RPMI7951 (cell line): Measurements from ENCODE around the gene CLRN3. TPM values are rescaled to one million over a fixed set of nuclear protein-coding genes. Genes with fewer than 3 reads are reported as not detected.

Experiments used
- DNase-seq: peaks from one replicate; pipeline ENCODE4 v3.0.0-alpha.2; 2012; ENCODE audit warnings: low read depth
- total RNA-seq: library from RNA; depleted of rRNA; stranded (reverse); fragments of >200 nt; shearing (Covaris generic); gene quantifications from 2 replicates; pipeline ENCODE4 v1.2.3, GENCODE V29; 2014; rRNA removed

Gene CLRN3
- total RNA-seq, 1 experiment from 2014 or later = not detected

- no peak for DNase-seq
These were observed 44.5 kb downstream of the CLRN3 start for GRCh38 chr10:127848226-127848625.

DNA sequence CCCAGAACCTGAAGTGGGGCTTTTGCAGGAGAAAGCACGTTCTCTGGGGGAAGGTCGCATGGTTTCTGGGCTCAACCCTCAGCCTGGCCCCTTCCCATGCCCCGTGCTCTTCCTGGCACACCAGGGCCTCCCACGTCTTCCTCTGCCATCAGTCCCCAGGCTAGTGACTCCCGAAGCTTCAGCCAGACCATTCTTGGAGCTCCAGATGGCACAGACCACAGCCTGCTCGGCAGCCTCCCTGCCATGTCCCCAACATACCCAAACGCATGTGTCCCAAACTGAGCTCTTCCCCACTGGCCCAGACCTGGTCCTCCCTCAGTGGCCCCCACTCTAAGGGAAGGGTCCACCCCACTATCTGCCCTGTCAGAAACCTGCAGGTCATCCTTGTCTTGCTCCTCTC, 47.0 kb downstream of the CLRN3 start:
- no peak for DNase-seq

DNA sequence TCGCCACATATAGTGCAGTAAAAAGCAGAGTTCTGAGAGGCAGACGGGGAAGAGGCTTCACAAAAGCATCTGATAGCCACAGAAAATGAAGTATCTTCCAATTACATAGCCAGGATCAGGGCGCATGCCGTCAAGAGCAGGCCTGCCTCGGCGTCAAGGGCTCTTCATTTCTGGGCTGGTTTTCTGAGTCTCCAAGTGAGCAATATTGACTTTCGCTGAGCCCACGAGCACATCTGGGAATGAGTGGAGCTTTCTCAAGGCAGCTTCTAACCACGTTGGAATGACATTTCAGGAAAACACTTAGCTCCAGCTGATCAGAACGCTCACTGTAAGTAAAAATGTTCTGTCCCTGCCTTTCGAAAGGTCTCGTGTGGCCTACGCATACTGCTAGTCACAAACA, 51.9 kb downstream of the CLRN3 start:
- no peak for DNase-seq

- no peak for DNase-seq
These were observed 55.8 kb downstream of the CLRN3 start for GRCh38 chr10:127836966-127837365.

- DNase-seq = no peak
These were observed 56.6 kb downstream of the CLRN3 start for GRCh38 chr10:127836176-127836575.

DNA sequence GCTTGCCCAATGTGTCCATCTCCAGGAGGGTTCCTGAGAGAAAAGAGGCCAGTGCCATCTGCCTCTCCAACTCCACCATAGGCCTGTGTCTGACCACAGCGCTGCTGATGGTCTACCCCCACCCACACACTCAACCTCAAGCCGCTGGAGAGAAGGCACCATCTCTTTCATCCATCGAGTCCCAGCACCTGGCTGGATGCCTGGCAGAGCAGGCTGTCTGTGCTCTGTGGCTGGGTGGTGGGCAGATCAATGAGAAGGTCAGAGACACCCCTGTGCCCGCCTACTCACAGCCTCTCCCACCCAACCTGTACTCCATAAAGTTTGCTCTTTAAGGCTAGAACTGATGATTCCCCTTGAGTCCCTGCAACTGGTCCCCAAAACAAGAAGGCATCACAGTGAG, 58.0 kb downstream of the CLRN3 start:
- no peak for DNase-seq

DNA sequence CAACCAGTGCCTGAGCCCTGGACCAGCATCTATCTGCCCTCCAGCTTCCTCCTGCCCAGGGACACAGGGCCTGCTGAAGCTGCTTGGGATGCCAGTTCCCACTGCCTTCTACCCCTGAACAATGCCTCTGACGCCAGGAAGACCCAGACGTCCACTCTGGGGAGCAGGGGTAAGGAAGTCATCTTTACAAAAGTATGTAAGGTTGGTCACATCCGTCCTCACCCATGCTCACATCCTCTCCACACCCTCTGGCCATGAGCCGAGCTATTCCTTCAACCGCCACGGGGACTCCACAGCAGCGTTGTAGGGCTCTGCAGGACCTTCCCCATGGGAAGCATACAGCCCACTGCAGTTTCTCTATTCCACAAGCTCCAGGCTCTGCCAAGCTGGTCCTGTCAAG, 58.5 kb downstream of the CLRN3 start:
- no peak for DNase-seq

DNA sequence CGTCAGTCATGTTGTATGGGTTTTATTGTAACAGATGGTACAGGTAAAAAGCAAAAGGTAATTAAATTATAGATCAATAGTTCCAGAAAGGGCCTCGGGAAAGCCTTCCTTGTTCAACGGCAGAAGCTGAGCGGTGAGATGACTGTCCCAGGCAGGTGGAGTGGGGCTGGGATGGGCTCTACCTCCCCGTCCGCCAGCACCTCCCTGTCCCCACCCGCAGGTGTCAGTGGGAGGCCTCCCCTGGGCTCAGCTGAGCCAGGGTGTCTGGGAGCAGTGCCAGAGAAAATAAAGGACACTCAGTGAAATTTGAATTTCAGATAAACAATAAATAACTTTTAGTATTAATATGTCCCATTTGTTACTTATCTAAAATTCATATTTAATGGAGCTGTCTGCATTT, 58.9 kb downstream of the CLRN3 start:
- DNase-seq = no peak

DNA sequence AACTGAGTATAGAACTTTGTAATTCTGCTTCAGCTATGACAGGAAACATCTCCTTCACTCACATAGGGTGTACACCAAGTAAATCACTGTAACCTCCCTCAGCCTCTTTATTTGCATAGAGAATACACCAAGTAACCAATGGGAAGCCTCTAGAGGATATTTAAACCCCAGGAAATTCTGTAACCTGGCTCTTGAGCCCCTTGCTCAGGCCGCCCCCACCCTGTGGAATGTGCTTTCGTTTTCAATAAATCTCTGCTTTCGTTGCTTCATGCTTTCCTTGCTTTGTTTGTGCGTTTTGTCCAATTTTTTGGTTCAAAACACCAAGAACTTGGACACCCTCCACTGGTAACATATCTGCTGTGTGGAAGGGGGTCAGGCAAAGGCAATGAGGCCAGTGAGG, 60.2 kb downstream of the CLRN3 start:
- no peak for DNase-seq

DNA sequence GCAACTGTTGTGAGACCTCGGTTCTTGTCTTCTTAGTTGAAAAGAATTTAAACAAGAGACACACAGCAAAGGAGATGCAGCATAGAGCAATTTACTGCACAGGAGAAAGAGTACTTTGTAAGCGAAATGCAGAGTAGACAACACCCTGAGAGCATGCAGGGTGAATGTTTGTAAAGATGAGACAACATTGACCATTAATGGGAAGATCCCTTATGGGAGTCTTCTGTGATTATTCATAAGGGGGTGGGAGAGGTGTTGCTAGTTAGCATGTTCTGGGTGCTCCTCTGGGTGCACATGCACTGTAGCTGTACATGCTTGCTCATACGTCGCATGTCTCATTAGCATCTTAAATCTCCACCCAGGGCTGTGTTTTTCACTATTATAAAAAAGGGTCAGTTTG, 62.3 kb downstream of the CLRN3 start:
- no peak for DNase-seq

Other genes starting within 250 kb of the CLRN3 start
- not detected in 2 replicates for gene FOXI2, start 155.8 kb downstream of the CLRN3 start, total RNA-seq
- gene PTPRE, start 14.2 kb upstream of the CLRN3 start, total RNA-seq = 17.5 TPM in 2 replicates
- gene MKI67, start 233.5 kb upstream of the CLRN3 start, total RNA-seq = 41.8 and 48.5 TPM in 2 replicates